Calu3 (cell line): ENCODE results near the gene C16orf92. TPM values are rescaled to one million over a fixed set of nuclear protein-coding genes. Genes with fewer than 3 reads are reported as not detected.
"Not testable (repeated sequence)": the region's sequence is repeated elsewhere in the genome, so short reads cannot be mapped to it uniquely, and the experiment has no call there.

Experiments
- BruUV-seq: library from RNA; stranded (reverse); fragments of 400-500 nt; replicated peaks from 2 replicates; lab custom pipeline; 2021; lab: Mats Ljungman, UMichigan
- CTCF ChIA-PET: fragments of 300-600 bp; sonication (Branson Sonifier 250); formaldehyde crosslinking; loops from one replicate; lab custom pipeline; 2022; ENCODE audit warnings: antibody characterized with exemption; lab: Charles Lee
- DNase-seq: peaks from one replicate; pipeline ENCODE4 v3.0.0; 2022
- H3K27ac Mint-ChIP-seq: one replicate; pipeline ENCODE4 v1.8.0; 2022; ENCODE audit warnings: mixed read lengths; ENCODE audit not compliant: unreplicated experiment
- H3K27me3 Mint-ChIP-seq: one replicate; pipeline ENCODE4 v1.8.0; 2022; ENCODE audit warnings: mixed read lengths; ENCODE audit not compliant: unreplicated experiment
- H3K36me3 Mint-ChIP-seq: one replicate; pipeline ENCODE4 v1.8.0; 2022; ENCODE audit warnings: mild to moderate bottlenecking, moderate library complexity, mixed read lengths; ENCODE audit not compliant: insufficient read depth, unreplicated experiment
- H3K4me1 Mint-ChIP-seq: one replicate; pipeline ENCODE4 v1.8.0; 2022; ENCODE audit warnings: mild to moderate bottlenecking, low read depth, mixed read lengths; ENCODE audit not compliant: unreplicated experiment
- H3K4me3 Mint-ChIP-seq: one replicate; pipeline ENCODE4 v1.8.0; 2022; ENCODE audit warnings: mild to moderate bottlenecking, low read depth, moderate library complexity, mixed read lengths; ENCODE audit not compliant: unreplicated experiment
- H3K9me3 Mint-ChIP-seq: one replicate; pipeline ENCODE4 v1.8.0; 2022; ENCODE audit warnings: low read depth, mixed read lengths; ENCODE audit not compliant: unreplicated experiment
- intact Hi-C: fragments of 100-400 bp; cut with micrococcal nuclease; formaldehyde crosslinking; loops from one replicate; pipeline ENCODE4 v1.10.0; 2022; ENCODE audit not compliant: unreplicated experiment
- total RNA-seq: library from RNA; stranded (reverse); gene quantifications from 2 replicates; pipeline ENCODE4 v1.2.3, GENCODE V29; 2022
- TF ChIP-seq, protein P1 (sequence below): fragments of 200-600 bp; IDR thresholded peaks from one replicate; pipeline ENCODE4 v1.8.0; 2022; ENCODE audit warnings: antibody characterized with exemption; ENCODE audit not compliant: unreplicated experiment

C16orf92 gene
- total RNA-seq, 1 experiment from 2014 or later: not detected

DNA sequence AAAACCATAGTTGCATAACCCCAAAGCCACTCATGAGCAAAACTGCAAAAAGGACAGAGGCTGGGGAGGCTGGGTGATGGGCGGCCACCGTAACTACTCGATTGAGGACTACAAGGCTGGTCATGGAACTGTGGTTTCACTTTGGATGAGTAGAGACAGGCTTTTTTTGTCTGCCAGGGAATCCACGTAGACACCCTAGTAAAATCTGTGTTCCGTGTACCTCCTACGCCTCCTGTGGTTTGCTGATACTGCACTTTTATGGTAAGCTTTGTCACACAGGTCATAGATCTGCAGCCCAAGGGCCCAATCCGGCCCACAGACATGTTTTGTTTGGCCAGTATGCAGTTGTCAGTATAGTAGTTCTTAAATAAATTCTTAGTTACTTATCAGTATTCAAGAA lies 10.3 kb downstream of the C16orf92 start:
- TF ChIP-seq, protein P1, sequence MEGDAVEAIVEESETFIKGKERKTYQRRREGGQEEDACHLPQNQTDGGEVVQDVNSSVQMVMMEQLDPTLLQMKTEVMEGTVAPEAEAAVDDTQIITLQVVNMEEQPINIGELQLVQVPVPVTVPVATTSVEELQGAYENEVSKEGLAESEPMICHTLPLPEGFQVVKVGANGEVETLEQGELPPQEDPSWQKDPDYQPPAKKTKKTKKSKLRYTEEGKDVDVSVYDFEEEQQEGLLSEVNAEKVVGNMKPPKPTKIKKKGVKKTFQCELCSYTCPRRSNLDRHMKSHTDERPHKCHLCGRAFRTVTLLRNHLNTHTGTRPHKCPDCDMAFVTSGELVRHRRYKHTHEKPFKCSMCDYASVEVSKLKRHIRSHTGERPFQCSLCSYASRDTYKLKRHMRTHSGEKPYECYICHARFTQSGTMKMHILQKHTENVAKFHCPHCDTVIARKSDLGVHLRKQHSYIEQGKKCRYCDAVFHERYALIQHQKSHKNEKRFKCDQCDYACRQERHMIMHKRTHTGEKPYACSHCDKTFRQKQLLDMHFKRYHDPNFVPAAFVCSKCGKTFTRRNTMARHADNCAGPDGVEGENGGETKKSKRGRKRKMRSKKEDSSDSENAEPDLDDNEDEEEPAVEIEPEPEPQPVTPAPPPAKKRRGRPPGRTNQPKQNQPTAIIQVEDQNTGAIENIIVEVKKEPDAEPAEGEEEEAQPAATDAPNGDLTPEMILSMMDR: no peak
- no TSS peak for BruUV-seq
- H3K4me1 Mint-ChIP-seq: peaks cover under 1% of the 10 kb centered on the region
- no peak for DNase-seq
- H3K4me3 Mint-ChIP-seq: no peak overlapping the region
- intact Hi-C loops: no loop called here
- H3K9me3 Mint-ChIP-seq: no peaks in the 10 kb centered on the region
- H3K27ac Mint-ChIP-seq: no peak overlapping the region
- CTCF ChIA-PET: interaction anchor here (0.6 to 1.0 kb wide), 2 partner anchors 15 to 116 kb away, joined by 3 read pairs; no protein-coding TSS in a partner anchor
- peaks cover 76% of the 10 kb centered on the region for H3K27me3 Mint-ChIP-seq
- H3K36me3 Mint-ChIP-seq: no peaks in the 10 kb centered on the region

DNA sequence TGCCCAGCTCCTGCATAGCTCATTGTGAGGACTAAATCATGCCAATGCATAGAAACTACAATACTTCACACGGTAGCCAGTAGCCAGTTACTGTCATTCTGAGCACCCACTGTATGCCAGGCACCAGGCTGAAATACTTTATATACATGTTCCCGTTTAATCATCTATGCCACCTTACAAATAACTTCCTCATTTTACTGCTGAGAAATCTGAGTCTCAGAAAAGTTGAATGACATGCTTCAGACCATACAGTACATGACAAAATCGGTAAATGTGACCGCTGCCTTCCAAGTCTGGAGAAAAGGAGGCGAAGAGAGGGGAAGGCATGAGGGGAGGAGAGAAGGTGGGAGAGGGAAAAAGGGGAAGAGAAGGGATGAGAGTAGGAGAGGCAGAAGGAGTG lies 17.2 kb downstream of the C16orf92 start:
- peaks cover 30% of the 10 kb centered on the region for H3K27me3 Mint-ChIP-seq
- intact Hi-C loops: loop anchor here (5.0 kb wide), 1 partner anchor 587 kb away; no protein-coding TSS in a partner anchor
- BruUV-seq: no TSS peak
- no peak for DNase-seq
- no peaks in the 10 kb centered on the region for H3K36me3 Mint-ChIP-seq
- no peak overlapping the region for H3K27ac Mint-ChIP-seq
- CTCF ChIA-PET: interaction anchor here (0.6 to 1.6 kb wide), 4 partner anchors 8 to 139 kb away, joined by 3 to 9 read pairs (median 3); a partner anchor contains a TSS
- no peak overlapping the region for H3K4me3 Mint-ChIP-seq
- TF ChIP-seq, protein P1: no peak
- H3K4me1 Mint-ChIP-seq: peaks cover 3% of the 10 kb centered on the region
- H3K9me3 Mint-ChIP-seq: no peaks in the 10 kb centered on the region

DNA sequence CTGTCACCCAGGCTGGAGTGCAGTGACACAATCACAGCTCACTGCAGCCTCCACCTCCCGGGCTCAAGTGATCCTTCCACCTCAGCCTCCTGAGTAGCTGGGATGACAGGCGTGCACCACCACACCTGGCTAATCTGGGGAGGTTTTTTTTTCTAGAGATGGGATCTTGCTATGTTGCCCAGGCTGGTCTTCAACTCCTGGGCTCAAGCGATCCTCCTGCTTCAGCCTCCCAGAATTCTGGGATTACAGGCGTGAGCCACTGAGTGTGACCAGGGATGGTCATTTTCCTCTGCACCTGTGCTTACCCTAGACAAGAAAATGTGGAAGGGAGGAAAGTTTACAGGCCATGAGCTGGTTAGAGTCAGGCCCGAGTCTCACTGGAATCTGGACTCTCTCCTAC lies 17.7 kb downstream of the C16orf92 start:
- not testable (repeated sequence) for H3K27ac Mint-ChIP-seq, DNase-seq, H3K36me3 Mint-ChIP-seq, H3K4me1 Mint-ChIP-seq, H3K4me3 Mint-ChIP-seq, BruUV-seq, H3K9me3 Mint-ChIP-seq
- intact Hi-C loops: loop anchor here (5.0 kb wide), 1 partner anchor 587 kb away; no protein-coding TSS in a partner anchor
- CTCF ChIA-PET: interaction anchor here (0.5 to 1.6 kb wide), 4 partner anchors 9 to 140 kb away, joined by 3 to 9 read pairs (median 5); no protein-coding TSS in a partner anchor
- H3K27me3 Mint-ChIP-seq: peaks cover 25% of the 10 kb centered on the region

DNA sequence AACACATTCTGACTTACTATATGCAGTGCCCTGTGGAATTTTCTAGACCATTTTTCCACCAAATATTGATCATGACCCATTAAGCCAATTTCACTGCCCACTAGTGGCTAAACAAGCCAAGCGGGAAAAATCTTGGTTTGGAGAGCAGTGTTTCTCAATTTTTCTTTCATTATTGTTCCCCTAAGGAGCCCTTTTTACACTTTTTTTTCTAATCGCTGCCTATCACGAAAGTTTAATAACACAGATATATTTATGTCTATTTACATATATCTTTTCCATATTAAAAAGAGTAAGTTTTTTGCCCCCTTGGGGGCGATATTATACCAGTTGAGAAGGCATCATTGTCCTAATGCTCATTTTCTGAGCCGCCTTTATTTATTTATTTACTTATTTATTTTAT lies 18.8 kb downstream of the C16orf92 start:
- peaks cover 13% of the 10 kb centered on the region for H3K27me3 Mint-ChIP-seq
- intact Hi-C loops: loop anchor here (5.0 kb wide), 1 partner anchor 585 kb away; no protein-coding TSS in a partner anchor
- no peak overlapping the region for H3K4me3 Mint-ChIP-seq
- no peaks in the 10 kb centered on the region for H3K9me3 Mint-ChIP-seq
- H3K27ac Mint-ChIP-seq: no peak overlapping the region
- H3K36me3 Mint-ChIP-seq: no peaks in the 10 kb centered on the region
- CTCF ChIA-PET: interaction anchor here (0.9 to 1.6 kb wide), 2 partner anchors 10 kb away, joined by 3 to 9 read pairs; no protein-coding TSS in a partner anchor
- TF ChIP-seq, protein P1: peak; percentile 60
- DNase-seq: peak; percentile 44
- BruUV-seq: no TSS peak
- H3K4me1 Mint-ChIP-seq: peaks cover 17% of the 10 kb centered on the region

- intact Hi-C loops: no loop called here
- no peak overlapping the region for H3K4me3 Mint-ChIP-seq
- TF ChIP-seq, protein P1: no peak
- no peaks in the 10 kb centered on the region for H3K27me3 Mint-ChIP-seq
- peaks cover under 1% of the 10 kb centered on the region for H3K36me3 Mint-ChIP-seq
- no peak for DNase-seq
- H3K27ac Mint-ChIP-seq: no peak overlapping the region
- peaks cover 17% of the 10 kb centered on the region for H3K4me1 Mint-ChIP-seq
- H3K9me3 Mint-ChIP-seq: no peaks in the 10 kb centered on the region
- CTCF ChIA-PET: no interaction called here
- no TSS peak for BruUV-seq
Measured at GRCh38 chr16:30046178-30046577, 23.2 kb downstream of the C16orf92 start.
